HG02571 (cell line): ENCODE results near the gene DBX2.
"Not testable (repeated sequence)": the region's sequence is repeated elsewhere in the genome, so short reads cannot be mapped to it uniquely, and the experiment has no call there.

Source experiments
- ATAC-seq: cut with Tn5 transposase; IDR thresholded peaks from one replicate; pipeline ENCODE4 v1.9.1; 2021; ENCODE audit warnings: mild to moderate bottlenecking, moderate library complexity; ENCODE audit not compliant: unreplicated experiment

The DBX2 gene

GRCh38 chr12:45012749-45013148 is 38.1 kb downstream of the DBX2 start:
- no peak for ATAC-seq

DNA sequence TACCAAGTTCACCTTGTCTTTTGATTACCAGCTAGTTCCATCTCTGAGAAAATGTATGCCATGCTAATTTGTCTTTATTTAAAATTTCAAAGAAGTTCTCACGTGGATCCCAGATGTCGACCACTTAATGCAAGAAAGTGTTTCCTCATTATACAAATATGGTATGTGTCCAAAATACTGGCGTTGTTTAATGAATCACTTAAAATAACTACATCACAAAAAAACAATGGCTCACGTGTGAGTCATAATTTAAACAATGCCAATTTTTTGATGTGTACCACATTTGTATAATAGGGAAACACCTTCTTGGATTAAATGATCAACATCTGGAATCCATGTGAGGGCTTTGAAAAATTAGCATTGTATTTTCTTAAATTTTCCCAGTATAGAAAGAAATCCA is 40.8 kb downstream of the DBX2 start:
- no peak for ATAC-seq

DNA sequence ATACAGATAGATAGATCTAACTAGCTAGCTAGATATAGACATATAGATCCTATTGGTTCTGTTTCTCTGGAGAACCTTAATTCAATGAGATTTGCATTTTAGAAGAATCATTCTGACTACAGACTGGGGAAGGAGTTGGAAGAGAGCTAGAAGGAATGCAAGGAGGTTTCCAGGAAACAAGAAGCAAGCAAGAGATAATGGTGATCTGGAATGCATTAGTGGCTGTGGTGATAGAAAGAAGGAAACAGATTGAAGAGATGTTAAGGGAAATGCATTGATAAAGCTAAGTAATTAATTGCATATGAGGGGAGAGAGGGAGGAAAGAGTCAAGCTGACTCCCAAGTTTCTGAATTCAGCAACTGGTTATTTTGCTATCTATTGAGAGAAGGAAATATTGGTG is 42.7 kb downstream of the DBX2 start:
- no peak for ATAC-seq

GRCh38 chr12:44999355-44999754 is 51.5 kb downstream of the DBX2 start:
- no peak for ATAC-seq

DNA sequence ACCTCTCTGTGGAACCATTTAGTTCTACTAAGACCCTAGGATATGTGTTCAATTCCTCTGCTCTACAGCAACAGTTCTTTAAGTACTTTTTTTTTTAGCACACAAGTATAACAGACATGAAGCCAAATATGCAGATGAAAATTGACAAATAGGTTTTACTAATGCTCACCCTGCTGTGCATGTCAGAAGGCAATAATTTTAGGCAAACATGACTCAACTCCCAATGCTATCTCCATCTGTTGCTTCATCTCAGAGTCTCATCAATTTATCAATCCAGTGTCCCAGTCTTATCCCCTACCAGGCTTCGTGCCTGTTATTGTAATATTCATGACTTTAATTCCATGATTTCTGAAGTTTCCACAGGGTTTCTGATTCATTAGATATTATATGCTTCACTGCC is 57.7 kb downstream of the DBX2 start:
- ATAC-seq, result no peak

- not testable (repeated sequence) for ATAC-seq
Measured at GRCh38 chr12:44984863-44985262, 66.0 kb downstream of the DBX2 start.

DNA sequence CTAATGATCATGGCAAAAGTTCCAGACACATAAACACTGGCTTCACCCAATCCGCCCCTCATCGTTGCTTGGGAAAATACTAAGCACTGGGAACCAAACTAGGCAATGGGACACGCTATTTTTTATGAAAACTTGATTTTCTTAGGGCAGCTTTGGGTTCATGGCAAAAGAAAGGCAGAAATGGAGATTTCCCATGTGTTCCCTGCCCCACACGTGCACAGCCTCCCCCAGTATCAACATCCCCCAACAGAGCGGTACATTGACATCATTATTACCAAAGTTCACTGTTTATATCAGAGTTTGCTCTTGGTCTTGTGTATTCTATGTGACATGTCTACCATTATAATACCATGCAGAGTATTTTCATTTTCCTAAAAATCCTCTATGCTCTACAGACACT is 71.0 kb downstream of the DBX2 start:
- ATAC-seq, result no peak

- ATAC-seq, result no peak
Measured at GRCh38 chr12:44976246-44976645, 74.7 kb downstream of the DBX2 start.

GRCh38 chr12:44972746-44973421 is 78.0 kb downstream of the DBX2 start:
- ATAC-seq, result no peak

DNA sequence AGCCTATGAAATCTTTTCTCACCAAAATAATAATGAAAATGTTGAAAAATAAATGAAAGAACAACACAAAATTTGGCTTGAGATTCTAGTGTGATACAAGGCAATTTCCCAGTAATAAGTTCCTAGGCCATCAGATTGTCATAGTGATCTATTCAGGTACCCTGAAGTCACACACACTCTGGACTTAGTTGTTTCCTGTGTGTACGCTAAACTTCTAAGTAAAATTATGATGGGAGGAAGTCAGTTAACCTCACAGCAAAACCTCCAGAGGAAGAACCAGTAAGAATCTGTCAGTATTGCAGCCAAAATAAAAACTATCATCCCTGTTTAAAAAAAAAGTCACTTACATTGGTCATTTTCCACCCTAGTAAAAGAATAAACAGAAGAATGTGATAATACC is 81.9 kb downstream of the DBX2 start:
- ATAC-seq, result no peak
